Tongue (tissue), 2 donors: ENCODE results near the gene CAPNS1. TPM values are rescaled to one million over a fixed set of nuclear protein-coding genes. Genes with fewer than 3 reads are reported as not detected.

ENCODE experiments used
- DNase-seq: peaks from one replicate; pipeline ENCODE4 v3.0.0-alpha.2; 2015
- total RNA-seq: library from RNA; depleted of rRNA; stranded (reverse); fragments of >200 nt; gene quantifications from one replicate; pipeline ENCODE4 v1.2.3, GENCODE V29; 2014

CAPNS1 gene
- 217 TPM for total RNA-seq

DNA sequence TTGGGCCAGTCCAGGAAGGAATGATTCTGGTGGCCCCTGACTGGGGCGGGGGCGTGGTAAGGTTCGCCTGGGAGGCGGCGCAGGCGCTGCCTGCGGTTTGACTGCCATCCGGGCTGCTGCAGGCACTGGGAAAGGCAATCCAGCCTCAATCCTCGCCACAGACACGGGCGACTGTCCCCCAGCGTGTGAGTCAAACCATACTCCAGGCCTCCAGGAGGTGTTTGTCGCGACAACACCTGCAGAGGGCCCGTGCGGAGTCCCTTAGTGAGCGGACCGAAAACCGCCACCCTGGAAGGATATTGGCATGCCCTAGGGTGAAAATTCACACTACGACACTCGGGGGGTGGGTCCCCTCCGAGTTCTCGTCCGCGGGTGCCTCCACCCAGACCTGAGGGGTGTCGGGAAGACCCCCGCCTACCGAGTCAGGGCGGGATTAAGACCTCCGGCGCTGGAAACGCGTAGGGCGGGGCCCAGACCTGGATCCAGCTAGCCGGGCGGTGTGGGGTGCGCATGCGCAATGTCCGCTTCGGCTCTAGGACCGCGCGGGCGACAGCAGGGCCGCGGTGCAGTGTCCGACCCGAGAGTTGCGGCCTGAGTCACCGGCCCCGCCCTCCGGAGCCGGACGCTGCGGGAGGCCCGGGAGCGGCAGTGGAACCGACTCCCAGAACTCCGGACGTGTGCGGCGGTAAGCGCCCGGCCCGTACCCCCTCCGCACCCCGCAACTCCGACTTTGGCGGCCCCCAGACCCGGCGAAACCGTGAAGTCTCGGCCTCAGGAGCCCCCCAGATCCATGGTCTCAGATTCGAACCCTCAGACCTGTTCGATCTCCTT is at the start of gene CAPNS1:
Gene CAPNS1, plus strand, starts transcription at position 594 of the 831 bp plus-strand sequence. CDS start 946 bp downstream, outside the sequence.
- peak; percentile 99 for DNase-seq

DNA sequence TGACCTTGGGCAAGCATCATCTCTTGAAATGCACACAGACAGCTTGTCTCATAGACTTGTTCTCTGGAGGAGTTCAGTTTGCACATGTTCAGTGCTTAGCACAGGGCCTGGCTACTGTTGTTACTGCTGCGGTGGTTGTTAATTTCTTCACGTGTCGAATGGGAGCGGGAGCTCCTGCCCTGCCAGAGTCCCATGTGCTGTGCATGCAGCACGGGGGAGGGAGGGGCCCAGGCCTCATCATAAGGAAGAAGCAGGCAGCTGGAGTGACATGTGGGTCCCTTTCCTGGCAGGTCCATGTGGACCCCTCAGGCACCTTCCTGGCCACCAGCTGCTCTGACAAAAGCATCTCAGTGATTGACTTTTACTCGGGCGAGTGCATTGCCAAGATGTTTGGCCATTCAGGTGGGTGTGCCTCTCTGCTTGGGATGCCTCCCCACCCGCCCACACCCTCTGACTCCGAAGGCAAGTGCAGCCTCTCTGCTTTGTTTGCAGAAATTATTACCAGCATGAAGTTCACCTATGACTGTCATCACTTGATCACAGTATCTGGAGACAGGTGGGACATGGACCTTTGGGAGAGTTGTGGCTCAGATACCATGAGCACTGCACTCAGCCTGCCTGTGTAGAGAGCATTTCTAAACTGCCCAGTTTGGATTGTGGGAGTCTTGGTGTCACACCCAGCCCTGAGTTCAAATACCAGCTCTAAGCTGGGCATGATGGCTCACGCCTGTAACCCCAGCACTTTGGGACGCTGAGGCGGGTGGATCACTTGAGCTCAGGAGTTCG is 48.8 kb upstream of the CAPNS1 start:
- DNase-seq, result no peak

DNA sequence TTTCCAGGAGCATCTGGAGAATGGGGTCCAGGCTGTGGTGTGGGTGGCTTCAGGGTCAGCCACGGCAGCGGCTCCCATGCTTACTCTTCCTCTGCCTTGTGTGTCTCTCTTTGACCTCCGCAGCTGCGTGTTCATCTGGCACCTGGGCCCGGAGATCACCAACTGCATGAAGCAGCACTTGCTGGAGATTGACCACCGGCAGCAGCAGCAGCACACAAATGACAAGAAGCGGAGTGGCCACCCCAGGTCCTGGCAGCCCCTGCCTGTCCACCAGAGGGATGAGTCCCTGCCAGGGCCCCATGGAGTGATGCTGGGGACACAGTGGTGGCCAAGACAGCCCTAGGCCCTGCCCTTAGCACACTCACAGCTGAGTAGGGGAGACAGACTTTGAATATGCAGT is 47.3 kb upstream of the CAPNS1 start:
- no peak for DNase-seq

DNA sequence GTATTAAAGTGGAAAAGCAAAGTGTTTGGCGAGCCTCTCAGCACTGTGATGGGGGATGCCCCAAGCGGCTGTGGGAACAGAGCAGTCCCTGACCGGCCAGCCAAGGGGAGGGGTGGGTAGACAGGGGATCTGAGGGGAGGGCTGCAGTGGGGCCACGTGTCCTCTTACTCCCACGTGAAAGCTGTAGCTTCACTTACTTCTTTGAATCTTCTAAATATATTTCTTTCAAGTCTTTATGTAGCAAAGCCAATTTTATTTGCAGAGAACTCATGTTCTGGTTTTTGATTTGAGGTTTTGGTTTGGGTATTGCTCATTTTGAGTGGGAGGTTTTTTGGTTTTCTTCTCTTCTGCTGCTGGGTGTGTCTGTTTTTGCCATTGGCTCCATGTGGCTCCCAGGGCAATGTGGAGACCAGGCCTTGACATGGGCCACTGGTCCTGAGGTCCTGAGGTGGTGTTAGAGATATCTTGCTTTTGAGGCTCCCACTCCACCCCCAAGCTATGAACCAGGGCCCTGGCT is 46.7 kb upstream of the CAPNS1 start:
- no peak for DNase-seq

DNA sequence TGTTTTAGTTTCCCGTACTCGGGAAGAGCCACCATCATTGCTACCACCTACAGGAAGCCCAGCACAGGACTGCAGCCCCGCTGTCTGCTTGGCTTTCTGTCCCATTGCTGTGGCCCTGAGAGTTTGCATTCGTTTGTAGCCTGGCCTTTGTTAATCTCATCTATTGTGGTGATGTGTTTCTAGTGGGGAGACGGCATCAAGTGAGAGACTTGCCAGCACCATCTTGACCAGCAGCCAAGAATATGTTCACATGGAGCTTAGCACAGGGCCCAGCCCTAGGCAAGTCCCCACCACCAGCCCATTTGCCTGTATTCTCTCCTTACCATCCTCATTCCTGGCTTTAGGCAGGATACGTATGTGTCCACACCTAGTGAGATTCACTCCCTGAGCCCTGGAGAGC is 46.2 kb upstream of the CAPNS1 start:
- DNase-seq, result no peak

DNA sequence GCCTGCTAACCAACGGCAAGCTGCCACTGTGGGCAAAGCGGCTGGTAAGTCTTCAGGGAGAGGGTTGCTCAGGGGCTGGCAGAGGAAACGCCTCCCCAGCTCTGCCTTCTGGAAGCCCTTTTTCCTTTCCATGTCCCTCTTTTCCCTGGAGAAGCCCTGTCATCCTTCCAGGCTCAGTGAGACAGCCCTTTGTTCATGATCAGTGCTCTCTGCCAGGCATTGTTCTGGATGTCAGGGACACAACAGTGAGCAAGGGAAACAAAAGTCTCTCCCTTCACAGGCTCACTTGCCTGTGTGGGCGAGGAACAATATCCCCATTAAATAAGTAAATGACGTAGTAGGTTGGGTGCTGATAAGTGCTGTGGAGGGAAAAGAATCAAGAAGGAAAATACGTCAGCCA is 42.8 kb upstream of the CAPNS1 start:
- DNase-seq, result no peak

DNA sequence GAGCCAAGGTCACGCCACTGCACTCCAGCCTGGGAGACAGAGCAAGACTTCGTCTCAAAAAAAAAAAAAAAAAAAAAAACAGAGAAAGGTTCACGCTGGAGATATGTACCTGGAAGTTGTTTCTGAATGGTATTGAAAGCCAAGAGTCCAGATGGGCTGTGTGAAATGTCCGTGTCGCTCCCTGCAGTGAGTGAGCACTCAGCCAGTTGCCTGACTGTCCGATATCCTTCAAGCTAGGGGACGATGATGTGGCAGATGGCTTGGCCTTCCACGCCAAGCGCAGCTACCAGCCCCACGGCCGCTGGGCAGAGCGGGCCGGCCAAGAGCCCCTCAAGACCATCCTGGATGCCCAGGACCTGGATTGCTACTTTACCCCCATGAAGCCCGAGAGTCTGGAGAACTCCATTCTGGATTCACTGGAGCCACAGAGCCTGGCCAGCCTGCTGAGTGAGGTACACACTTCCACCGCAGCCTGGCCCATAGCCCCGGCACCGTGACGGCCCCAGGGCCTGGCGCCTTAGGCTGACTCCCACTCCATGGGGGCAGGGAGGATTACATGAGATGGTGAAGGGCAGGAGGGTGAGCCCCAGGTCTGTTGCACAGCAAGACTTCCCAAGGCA is 40.6 kb upstream of the CAPNS1 start:
- no peak for DNase-seq

DNA sequence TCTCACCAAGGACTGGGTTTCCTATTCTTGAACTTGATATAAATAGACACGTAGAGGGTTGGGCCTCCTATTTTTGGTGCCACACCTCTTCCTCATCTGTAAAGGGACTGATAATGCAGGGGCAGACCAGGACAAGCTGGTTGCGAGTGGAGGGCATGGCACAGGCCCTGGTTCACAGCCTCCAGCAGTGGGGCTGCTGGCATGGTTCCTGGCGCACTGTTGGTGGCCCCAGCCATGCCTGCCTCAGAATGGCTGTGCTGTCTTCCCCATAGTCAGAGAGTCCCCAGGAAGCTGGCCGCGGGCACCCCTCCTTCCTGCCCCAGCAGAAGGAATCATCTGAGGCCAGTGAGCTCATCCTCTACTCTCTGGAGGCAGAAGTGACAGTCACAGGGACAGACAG is 39.4 kb upstream of the CAPNS1 start:
- DNase-seq, result no peak

DNA sequence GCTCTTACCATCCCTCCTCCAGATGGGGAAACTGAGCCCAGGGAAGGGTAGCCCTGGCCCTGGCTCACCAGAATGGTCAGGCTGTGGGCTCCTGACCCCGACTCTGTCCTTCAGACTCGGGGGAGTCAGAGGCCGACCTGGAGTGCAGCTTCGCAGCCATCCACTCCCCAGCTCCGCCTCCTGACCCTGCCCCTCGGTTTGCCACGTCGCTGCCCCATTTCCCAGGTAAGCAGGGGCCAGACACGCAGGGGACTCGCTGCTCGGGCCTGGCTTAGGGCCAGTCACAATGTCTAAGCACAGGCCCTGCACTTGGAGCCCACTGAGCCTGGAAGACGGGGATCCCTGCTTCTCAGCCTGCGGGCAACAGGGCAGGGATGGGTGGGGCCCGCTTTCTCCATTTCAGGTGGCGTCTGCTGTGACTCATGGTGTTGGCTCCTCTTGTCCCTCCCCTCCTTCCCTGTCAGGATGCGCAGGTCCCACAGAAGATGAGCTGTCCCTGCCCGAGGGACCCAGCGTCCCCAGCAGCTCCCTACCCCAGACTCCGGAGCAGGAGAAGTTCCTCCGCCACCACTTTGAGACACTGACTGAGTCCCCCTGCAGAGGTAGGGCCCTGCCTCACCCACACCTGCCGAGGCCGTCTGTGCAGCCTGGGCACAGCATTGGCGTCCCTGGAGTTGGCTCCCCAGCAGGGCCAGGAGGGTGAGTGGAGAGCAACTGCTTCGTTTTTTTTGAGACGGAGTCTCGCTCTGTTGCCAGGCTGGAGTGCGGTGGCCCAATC is 38.1 kb upstream of the CAPNS1 start:
- DNase-seq, result no peak

DNA sequence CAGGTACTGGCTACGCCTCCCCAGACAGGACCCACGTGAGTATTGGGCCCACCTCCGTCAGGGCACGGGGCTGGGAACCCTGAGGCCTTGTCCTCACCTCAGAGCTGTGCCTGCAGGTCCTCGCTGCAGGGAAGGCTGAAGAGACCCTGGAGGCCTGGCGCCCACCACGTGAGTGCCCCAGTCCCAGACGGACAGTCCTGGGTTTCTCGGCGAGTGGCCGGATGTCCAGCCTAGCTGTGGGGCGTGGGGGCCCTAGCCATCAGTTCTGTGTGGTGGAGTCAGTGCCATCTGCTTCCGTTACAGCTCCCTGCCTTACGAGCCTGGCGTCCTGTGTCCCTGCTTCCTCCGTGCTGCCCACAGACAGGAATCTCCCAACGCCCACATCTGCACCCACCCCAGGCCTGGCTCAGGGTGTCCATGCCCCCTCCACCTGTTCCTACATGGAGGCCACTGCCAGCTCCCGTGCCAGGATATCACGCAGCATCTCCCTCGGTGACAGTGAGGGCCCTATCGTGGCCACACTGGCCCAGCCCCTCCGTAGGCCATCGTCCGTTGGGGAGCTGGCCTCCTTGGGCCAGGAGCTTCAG is 36.7 kb upstream of the CAPNS1 start:
- no peak for DNase-seq

DNA sequence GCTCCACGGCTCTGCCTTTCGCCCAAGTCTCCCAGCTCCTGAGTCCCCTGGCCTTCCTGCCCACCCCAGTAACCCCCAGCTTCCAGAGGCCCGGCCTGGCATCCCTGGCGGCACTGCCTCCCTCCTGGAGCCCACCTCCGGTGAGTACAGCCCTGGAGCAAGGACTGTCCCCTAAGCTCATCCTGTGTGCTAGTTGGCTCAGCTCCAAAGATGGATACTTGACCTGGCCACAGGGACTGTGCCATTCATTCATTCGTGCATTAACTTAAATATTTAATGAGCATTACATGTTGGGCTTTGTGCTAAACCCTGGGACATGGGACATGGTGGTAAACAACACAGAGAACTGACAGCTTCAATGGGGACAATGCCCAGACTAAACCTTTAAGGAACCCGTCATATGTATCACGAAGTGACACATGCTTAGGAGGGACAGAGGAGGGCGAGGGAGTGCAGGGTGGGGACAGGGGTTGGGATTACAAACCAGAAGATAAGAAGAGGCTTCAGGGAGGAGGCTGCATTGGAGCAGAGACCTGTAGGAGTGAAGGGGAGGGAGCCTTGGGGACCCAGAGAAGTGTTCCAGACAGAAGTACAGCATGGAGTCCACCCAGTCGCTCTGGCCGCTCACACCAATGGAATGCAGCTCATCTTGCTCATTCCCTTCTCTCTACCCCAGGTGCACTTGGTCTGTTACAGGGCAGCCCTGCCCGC is 35.9 kb upstream of the CAPNS1 start:
- no peak for DNase-seq

DNA sequence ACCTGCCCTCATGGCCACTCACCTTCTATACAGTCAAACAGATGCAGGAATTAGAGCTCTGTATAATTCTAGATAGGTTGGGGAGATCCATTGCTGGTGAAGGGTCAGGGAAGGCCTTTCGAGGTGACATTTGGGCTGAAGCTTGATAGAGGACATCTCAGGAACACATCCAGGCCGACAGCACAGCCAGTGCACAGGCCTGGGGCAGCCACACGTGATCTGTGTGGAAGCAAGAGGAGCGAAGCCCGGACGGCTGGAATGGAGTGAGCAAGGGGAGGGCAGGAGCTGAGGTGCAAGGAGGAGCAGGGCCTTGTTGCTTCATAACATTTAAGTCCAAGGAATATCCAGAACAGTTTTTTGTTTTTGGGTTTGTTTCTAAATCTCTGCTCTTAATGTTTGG is 33.4 kb upstream of the CAPNS1 start:
- DNase-seq, result no peak

DNA sequence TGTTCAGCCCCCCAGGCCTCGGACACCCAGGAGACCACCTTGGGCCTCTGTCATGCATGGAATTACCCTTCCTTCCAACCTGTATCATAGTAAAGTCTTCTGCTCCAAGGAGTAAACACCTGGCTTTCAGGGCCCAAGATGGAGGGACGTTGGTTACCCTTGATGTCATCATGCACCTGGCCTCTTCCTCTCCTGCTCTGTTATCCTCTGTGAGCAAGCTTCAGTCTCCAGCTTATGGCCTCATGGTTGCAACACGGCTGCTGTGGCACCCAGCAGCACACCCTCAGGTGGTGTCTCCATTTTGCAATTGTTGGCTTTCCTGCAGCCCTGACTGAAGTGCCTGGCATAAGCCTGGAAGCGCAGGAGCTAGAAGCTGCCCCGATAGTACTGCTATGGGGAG is 32.9 kb upstream of the CAPNS1 start:
- DNase-seq, result no peak

DNA sequence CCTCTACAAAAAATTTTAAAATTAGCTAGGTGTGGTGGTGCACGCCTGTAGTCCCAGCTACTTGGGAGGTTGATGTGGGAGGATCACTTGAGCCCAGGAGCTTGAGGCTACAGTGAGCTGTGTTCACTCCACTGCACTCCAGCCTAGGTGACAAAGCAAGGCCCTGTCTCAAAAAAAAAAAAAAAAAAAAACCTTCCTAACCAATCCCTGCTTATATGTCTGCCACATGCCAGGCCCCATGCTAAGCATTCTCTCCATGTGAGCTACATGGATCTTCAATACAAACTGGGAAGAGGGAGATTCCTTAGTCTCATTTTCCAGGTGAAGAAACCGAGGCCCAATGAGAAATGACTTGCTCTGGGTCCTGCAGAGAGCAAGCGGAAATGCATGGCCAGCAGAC is 31.2 kb upstream of the CAPNS1 start:
- DNase-seq, result no peak

DNA sequence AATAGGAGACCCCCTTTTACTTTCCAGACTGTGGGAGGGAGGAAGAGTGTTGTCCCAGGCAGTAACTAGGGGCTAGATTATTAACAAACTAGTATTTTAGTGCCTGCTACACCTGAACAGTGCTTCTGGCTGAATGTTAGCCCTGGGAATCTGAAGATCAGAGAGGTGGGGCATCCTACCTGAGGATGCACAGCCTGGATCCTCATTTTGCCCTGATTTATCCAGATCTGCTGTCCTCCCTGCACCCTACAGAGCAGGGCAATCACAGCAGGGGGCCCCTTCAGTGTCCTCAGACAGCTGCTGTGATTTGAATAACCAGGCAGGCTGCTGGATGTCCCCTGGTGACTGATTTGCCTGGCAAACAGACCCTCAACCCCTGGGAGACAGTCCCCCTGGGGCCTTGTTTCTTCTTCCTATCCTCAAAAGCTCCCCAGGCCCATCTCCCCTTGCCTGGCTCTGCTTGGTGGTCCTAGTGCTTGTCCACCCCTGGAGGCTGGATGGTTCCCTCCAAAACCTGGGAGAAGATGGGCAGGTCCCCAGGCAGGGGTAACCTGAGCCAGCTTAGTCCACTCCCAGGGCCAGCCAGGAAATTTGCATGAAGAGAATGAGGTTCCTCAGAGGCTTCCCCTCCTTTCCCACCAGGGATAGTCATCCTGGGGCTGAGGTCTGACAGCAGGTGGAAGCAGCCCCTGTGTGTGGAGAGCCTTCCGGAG is 29.2 kb upstream of the CAPNS1 start, which contains the start of gene OVOL3:
Gene OVOL3, plus strand, starts transcription at position 657 of the 713 bp plus-strand sequence. CDS start 60 bp downstream, outside the sequence.
- DNase-seq, result no peak

DNA sequence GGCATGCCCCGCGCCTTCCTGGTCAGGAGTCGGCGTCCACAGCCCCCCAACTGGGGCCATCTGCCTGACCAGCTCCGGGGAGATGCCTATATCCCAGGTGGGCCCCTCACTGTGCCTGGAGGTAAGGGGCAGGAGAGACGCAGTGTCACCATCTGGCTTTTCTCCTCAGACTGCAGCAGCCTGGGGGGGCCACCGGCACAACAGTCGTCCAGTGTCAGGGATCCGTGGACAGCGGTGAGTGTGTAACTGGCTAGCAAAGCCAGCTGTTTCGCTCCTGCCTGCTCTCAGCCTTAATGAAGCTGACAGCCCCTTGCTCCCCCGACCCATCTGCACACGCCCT is 28.7 kb upstream of the CAPNS1 start:
- DNase-seq, result no peak

DNA sequence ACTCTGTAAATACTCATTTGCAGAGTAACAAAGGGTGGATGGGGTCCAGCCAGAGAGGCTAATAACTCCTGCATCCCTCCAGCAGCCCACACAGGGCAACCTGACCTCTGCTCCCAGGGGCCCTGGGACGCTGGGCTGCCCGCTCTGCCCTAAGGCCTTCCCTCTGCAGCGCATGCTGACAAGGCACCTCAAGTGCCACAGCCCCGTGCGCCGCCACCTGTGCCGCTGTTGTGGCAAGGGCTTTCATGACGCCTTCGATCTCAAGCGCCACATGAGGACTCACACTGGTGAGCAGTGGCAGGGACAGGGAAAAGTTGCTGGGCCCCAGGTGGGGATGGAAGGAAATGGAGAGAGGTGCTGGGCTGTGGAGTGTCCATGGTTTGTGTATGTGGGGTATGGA is 27.2 kb upstream of the CAPNS1 start:
- DNase-seq, result no peak

DNA sequence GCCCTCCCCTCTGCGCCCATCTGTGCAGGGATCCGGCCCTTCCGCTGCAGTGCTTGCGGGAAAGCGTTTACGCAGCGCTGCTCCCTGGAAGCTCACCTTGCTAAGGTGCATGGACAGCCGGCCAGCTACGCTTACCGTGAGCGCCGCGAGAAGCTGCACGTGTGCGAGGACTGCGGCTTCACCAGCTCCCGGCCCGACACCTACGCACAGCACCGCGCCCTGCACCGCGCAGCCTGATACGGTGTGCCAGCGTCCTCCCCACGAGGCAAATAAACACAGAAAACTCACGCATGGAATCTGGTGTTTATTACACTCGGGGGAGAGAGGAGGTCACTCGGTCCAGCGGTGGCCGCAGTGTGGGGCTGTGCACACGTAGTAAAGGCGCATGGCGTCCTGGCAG is 26.4 kb upstream of the CAPNS1 start:
- DNase-seq, result no peak

DNA sequence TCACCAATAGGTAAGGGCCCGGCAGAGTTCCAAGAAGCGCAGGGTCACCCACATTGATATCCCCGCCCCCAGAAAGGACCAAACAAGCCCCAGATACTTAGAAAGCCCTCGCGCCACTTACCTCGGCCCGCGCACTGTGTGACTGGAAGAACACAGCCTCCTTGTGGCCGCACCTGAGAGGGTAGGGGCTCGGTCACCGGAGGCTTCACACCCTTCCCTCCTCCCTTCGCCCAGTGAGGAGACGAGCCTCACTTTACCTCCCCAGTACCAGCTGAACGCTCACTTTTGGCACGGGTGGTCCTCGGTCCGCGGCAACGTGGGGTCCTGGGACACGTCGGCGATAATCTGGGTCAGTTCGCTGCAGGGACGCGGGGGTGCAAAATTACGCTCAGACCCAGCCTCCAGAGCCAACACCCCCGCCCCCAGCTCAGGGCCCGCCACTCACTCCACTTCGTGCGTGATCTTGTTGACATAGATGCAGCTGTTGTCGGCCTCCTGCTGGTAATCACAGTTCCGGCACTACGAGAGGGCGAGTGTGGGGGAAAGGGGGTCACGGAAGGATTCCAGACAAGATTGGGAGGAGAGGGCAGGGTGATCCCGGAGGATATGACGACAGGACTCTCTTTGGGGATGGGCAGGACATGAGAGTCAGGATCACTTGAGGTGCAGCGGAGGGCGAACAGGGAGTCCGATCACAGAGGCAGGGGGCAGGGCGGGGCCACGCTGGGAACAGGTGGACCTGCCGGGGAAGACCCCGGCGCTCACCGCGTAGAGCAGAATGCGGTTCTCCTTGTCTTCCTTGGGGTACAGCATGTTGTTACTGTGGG is 25.8 kb upstream of the CAPNS1 start:
- DNase-seq, result peak; percentile 51
